SKM-1 treated with dmso at 0.1 percent for 144 hours (cell line): ENCODE results near the gene ZNF423.

ENCODE experiments used
- DNase-seq: peaks from one replicate; lab custom pipeline; 2025; ENCODE audit not compliant: unreplicated experiment; lab: John Stamatoyannopoulos, UW

ZNF423 gene

DNA sequence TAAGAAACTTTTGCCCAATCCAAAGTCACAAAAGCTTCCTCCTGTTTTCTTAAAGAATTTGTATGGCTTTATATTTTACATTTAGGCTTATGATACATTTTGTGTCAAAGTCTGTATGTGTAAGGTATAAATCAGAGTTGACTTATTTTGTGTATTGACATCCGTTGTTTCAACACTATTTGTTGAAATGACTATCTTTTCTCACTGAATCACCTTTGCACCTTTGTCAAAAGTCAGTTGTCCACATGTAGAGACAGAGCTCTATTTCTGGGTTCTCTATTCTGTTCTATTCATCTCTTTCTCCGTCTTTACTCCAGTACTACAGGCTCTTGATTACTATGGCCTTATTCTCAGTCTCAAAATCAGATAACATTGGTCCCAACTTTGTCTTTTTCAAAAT, 409.1 kb downstream of the ZNF423 start:
- no peak for DNase-seq

DNA sequence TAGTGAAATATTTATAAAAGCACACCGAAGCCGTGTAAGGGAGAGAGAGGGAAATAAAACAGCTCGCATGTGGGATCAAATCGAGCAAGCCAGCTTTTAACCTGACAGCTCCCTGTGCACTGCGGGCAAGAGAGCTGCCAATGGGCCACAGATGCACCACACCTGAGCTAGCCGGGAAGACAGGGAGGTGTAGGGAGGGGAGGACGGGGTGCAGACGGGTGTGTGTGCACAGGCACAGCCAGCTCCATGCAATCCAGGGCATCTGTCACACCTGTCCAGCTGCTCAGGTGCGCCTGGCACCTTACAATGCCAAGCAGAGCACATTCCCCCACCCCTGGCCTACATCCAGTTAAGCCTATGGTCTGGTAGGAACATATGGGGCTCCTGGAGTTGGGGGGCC, 412.3 kb downstream of the ZNF423 start:
- no peak for DNase-seq

DNA sequence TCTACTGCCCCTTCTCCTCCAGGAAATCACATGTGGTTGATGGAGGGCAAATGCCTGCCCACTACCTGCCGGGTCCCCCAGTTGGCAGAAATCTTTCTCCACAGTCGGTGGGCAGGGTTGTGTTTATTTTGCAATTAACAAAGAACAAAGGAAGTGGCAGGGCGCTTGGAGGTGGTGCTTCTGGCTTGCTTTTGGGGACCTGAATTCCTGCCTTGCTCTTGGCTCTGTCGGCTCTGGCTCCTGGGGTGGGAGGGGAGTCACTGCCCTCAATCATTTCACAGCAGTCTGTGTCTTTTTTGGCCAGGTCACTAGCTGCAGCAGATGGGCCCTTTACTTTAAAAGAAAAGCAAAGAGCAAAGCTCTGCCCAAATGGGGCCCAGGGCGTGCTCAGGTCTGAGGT, 413.1 kb downstream of the ZNF423 start:
- DNase-seq: no peak

DNA sequence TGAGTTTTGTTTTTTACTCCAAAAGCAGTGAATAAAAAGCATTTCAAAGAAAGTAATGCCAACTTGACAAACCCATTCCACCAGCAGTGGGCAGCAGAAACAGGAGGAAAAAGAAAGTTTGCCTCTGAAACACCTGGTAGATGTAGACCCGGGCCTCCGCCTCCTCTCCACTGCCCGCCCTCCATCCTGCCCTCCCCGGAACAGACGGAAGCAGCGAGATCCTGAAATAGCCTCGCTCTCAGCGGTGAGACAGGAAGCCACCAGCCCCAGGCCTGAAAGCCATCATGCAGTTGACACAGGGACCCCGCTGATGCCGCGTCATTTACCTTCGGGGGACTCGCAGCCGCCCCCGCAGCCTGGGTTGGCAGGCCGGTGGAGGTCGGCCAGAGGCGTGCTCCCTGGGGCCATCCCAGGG, 414.5 kb downstream of the ZNF423 start:
- DNase-seq: no peak

DNA sequence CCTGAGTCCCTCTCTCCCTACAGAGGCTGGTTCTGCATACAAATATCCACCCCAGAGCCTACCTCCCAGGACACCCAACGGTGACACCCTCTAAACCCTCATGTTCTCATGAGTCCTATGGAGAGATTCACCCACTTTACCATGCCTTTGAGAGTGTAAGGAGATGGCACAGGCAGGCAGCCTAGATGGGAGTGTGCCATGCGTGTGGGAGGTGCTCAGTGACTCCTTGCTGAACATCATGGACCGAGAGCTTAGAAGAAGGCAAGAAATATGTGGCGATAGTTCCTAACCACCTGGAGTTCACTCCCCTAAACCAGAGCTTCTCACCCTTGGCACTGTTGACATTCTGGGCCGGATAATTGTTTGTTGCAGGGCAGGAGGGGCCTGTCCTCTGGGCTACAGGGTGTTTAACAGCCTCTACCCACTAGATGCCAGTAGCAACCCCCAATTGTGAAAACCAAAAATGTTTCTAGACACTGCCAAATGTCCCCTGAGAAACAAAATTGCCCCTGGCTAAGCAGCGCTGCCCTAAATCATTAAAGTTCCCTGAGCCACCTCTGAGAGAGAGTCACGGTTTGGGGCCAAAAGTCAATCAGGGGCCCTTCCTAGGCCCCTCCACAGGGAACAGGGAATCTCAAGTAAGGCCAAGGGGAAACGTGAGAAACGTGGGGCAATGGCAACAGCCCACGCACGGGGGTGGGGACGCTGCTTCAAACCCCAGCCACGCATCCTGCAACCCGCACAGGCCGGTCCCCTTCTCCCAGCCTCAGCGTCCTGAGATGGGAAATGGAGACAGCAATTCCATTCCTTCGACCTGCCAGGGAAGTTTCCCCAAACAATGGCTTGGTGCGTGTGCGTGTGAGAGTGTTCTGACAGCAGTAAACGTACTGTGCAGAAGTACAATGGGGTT, 415.5 kb downstream of the ZNF423 start:
- no peak for DNase-seq

DNA sequence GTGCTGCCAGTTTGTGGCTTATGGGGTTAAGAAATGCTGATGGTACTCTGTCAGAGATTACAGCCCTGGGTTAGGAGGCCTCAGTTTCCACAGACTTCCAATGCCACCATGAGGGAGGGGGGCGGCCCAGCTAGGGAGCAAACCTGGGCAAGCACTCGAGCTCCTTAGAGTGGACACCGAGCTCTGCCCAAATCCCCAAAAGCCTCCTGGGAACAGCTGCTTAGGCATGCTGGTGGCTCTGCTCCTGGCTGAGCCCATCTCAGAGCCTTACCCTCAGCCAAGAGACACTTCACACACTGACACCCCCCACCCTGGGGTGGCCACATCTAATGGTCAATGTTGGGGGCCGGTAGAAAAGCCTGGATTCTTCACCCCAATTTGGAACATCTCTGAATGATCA, 416.2 kb downstream of the ZNF423 start:
- no peak for DNase-seq

DNA sequence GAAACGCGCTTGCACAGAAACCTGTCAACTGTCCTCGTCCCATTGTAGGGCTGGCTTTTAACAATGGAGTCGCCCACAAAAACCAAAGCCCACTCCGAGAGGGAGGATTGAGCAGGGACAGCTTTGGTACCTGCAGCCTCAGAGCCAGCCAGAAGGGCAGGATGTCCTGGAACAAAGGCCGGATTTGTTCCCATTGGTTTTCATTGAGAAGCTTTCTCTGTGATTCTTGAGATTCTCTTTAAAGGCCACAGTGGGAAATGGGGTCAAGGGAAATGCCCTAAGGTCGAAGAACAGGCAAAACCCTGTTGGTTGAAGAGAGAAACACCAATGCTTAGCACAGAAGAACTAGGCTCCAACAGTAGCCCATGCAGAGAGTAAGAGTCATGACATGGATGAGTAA, 416.9 kb downstream of the ZNF423 start:
- DNase-seq: no peak
